GM23338 (cell line): Measurements from ENCODE around the gene GFRA4. TPM values are rescaled to one million over a fixed set of nuclear protein-coding genes. Genes with fewer than 3 reads are reported as not detected.
"Not testable (repeated sequence)": the region's sequence is repeated elsewhere in the genome, so short reads cannot be mapped to it uniquely, and the experiment has no call there.

ENCODE experiments used
- ATAC-seq: fragments of 200-7000 bp; cut with Tn5 transposase; 3 replicates; pipeline ENCODE4 v1.9.1; 2020
- DNase-seq: peaks from one replicate; pipeline ENCODE4 v3.0.0-alpha.2; 2015; ENCODE audit warnings: low spot score
- H2AFZ ChIP-seq: fragments of 200-600 bp; sonication (generic); 2 replicates; pipeline ENCODE4 v1.8.0; 2016; ENCODE audit warnings: antibody characterized with exemption, mild to moderate bottlenecking, moderate library complexity
- H3F3A ChIP-seq: fragments of 200-600 bp; sonication (generic); replicated peaks from 2 replicates; pipeline ENCODE4 v1.8.0; 2017; ENCODE audit warnings: antibody characterized with exemption, mixed run types, low read depth
- H3K27ac ChIP-seq: fragments of 200-600 bp; sonication (generic); 2 replicates; pipeline ENCODE4 v1.6.1; 2016; ENCODE audit warnings: low read depth
- H3K27me3 ChIP-seq: fragments of 200-600 bp; sonication (generic); 2 replicates; pipeline ENCODE4 v1.8.0; 2016; ENCODE audit warnings: mild to moderate bottlenecking, mixed run types, moderate library complexity; ENCODE audit not compliant: insufficient read depth
- H3K36me3 ChIP-seq: fragments of 200-600 bp; sonication (generic); 2 replicates; pipeline ENCODE4 v1.8.0; 2016; ENCODE audit warnings: mild to moderate bottlenecking; ENCODE audit not compliant: insufficient read depth
- H3K4me1 ChIP-seq: fragments of 200-600 bp; sonication (generic); 2 replicates; pipeline ENCODE4 v1.8.0; 2016; ENCODE audit warnings: mild to moderate bottlenecking, moderate library complexity; ENCODE audit not compliant: insufficient read depth
- H3K4me2 ChIP-seq: fragments of 200-600 bp; sonication (generic); 2 replicates; pipeline ENCODE4 v1.7.1; 2017; ENCODE audit warnings: mixed run types
- H3K4me3 ChIP-seq: fragments of 200-600 bp; sonication (generic); 2 replicates; pipeline ENCODE4 v1.6.1; 2016; ENCODE audit warnings: mixed run types
- H3K79me2 ChIP-seq: fragments of 200-600 bp; sonication (generic); replicated peaks from 2 replicates; pipeline ENCODE4 v1.8.0; 2017; ENCODE audit warnings: mild to moderate bottlenecking; ENCODE audit not compliant: insufficient read depth
- H3K9me2 ChIP-seq: fragments of 200-600 bp; sonication (generic); 2 replicates; pipeline ENCODE4 v1.8.0; 2017; ENCODE audit not compliant: insufficient read depth
- H4K20me1 ChIP-seq: fragments of 200-600 bp; sonication (generic); replicated peaks from 2 replicates; pipeline ENCODE4 v1.8.0; 2017; ENCODE audit warnings: mild to moderate bottlenecking; ENCODE audit not compliant: insufficient read depth
- H3K27ac Mint-ChIP-seq: 2 replicates; pipeline ENCODE4 v1.8.0; 2020; ENCODE audit warnings: inconsistent platforms, mild to moderate bottlenecking, moderate library complexity, mixed read lengths
- H3K27me3 Mint-ChIP-seq: 3 replicates; pipeline ENCODE4 v1.8.0; 2022; ENCODE audit warnings: low read depth, mild to moderate bottlenecking, moderate library complexity, mixed read lengths, inconsistent platforms; ENCODE audit not compliant: insufficient read depth, poor library complexity
- H3K36me3 Mint-ChIP-seq: 3 replicates; pipeline ENCODE4 v1.8.0; 2021; ENCODE audit warnings: low read depth, mild to moderate bottlenecking, inconsistent platforms, moderate library complexity, mixed read lengths
- H3K4me1 Mint-ChIP-seq: 3 replicates; pipeline ENCODE4 v1.8.0; 2020; ENCODE audit warnings: mild to moderate bottlenecking, inconsistent platforms, mixed read lengths
- H3K4me3 Mint-ChIP-seq: 3 replicates; pipeline ENCODE4 v1.8.0; 2021; ENCODE audit warnings: moderate library complexity, mild to moderate bottlenecking, inconsistent platforms, mixed read lengths
- H3K9me3 Mint-ChIP-seq: 3 replicates; pipeline ENCODE4 v1.8.0; 2020; ENCODE audit warnings: moderate library complexity, mild to moderate bottlenecking, inconsistent platforms, mixed read lengths
- ETS1 ChIP-seq: IDR thresholded peaks from 2 replicates; pipeline ENCODE4 v1.6.1; 2016; ENCODE audit warnings: antibody characterized with exemption
- EZH2 ChIP-seq: fragments of 200-600 bp; sonication (generic); IDR thresholded peaks from one replicate; pipeline ENCODE4 v1.8.0; 2017; ENCODE audit warnings: antibody characterized with exemption, mild to moderate bottlenecking, low read depth; ENCODE audit not compliant: unreplicated experiment
- REST ChIP-seq: IDR thresholded peaks from one replicate; pipeline ENCODE4 v1.6.1; 2018; ENCODE audit warnings: antibody characterized with exemption; ENCODE audit not compliant: unreplicated experiment
- ZNF331 ChIP-seq: fragments of 250-450 bp; sonication (Bioruptor Pico); IDR thresholded peaks from 2 replicates; pipeline ENCODE4 v1.5.0; 2020; ENCODE audit warnings: low read depth, mild to moderate bottlenecking, moderate library complexity
- polyA plus RNA-seq: library from polyadenylated mRNA; unstranded; fragments of >200 nt; fragmentation: Nextera tagmentation; extraction: Ambion mirVana; gene quantifications from 2 replicates; pipeline ENCODE4 v1.2.1, GENCODE V29; 2016
- total RNA-seq: library from RNA; depleted of rRNA; stranded (reverse); fragments of >200 nt; shearing (Covaris generic); gene quantifications from 2 replicates; pipeline ENCODE4 v1.2.3, GENCODE V29; 2014

GFRA4 gene
- total and polyA plus RNA-seq, 2 experiments from 2014 or later, result not detected

- no peak for TF ChIP-seq REST
- no peak for TF ChIP-seq ZNF331 (CRISPR knock-in tag)
- TF ChIP-seq EZH2, result no peak
- no peak for TF ChIP-seq ETS1
- Histone ChIP-seq H4K20me1 (no peaks in the 10 kb centered on the region; the same call in 1 of the 2 replicates), H3K79me2 (no peaks in the 10 kb centered on the region), H2AFZ (no peak overlapping the region), H3K9me2 (no peaks in the 10 kb centered on the region), H3K36me3 (no peaks in the 10 kb centered on the region), H3K27me3 (no peaks in the 10 kb centered on the region), H3K27ac (no peak overlapping the region; the same call in 1 of the 2 replicates), H3F3A (no peaks in the 10 kb centered on the region), H3K4me1 (no peaks in the 10 kb centered on the region; the same call in none of the 2 replicates), H3K4me3 (no peak overlapping the region), H3K4me2 (no peak overlapping the region)
- H3K27ac Mint-ChIP-seq, result peak overlapping the region; percentile 51
- peaks cover 5% of the 10 kb centered on the region for H3K27me3 Mint-ChIP-seq
- ATAC-seq (peak; percentile 67), DNase-seq (peak; percentile 52)
- no peaks in the 10 kb centered on the region for H3K36me3 Mint-ChIP-seq
- no peaks in the 10 kb centered on the region for H3K9me3 Mint-ChIP-seq
- H3K4me1 Mint-ChIP-seq, result peaks cover 17% of the 10 kb centered on the region; the same call in 2 of the 3 replicates
- no peak overlapping the region for H3K4me3 Mint-ChIP-seq
Measured at GRCh38 chr20:3616250-3616649, 46.9 kb downstream of the GFRA4 start.

- not testable (repeated sequence) for H3K36me3 Mint-ChIP-seq, ATAC-seq
Measured at GRCh38 chr20:3615171-3615840, 47.9 kb downstream of the GFRA4 start.

More at GRCh38 chr20:3615171-3615840, 47.9 kb downstream of the GFRA4 start:
- not testable (repeated sequence) for H3K79me2 ChIP-seq, H3K27me3 Mint-ChIP-seq, H3K4me3 Mint-ChIP-seq, H3K36me3 ChIP-seq, H4K20me1 ChIP-seq, H3K4me1 ChIP-seq, H3K4me2 ChIP-seq, H3K9me3 Mint-ChIP-seq, DNase-seq, H3F3A ChIP-seq, H3K27me3 ChIP-seq, H3K4me3 ChIP-seq, H3K9me2 ChIP-seq, H3K27ac Mint-ChIP-seq, H2AFZ ChIP-seq
- H3K4me1 Mint-ChIP-seq, result peaks cover 15% of the 10 kb centered on the region; the same call in 2 of the 3 replicates
- H3K27ac ChIP-seq, result 0 out of 2 replicates have a peak overlapping the region, but pooled peaks have one; percentile 10
